Upper lobe of left lung (tissue), 6 donors: ENCODE data around the gene CDAN1. TPM values are rescaled to one million over a fixed set of nuclear protein-coding genes. Genes with fewer than 3 reads are reported as not detected.

Experiments
- ATAC-seq, 2 donors: fragments of 200-7000 bp; cut with Tn5 transposase; one replicate each; pipeline ENCODE4 v1.9.1; 2022; ENCODE audit warnings: mild to moderate bottlenecking in 2 of 2, moderate library complexity in 2 of 2; ENCODE audit not compliant: low FRiP score in 2 of 2
- DNase-seq, 2 donors: peaks; one replicate each; pipeline ENCODE4 v3.0.0-alpha.2; 2019 to 2020
- H3K27ac ChIP-seq, 4 donors: fragments of 200-600 bp; sonication (generic); one replicate each; pipeline ENCODE4 v1.5.1; 2016 to 2019
- H3K27me3 ChIP-seq, 4 donors: fragments of 200-600 bp; sonication (generic); one replicate each; pipeline ENCODE4 v1.5.1; 2017 to 2019
- H3K36me3 ChIP-seq, 4 donors: fragments of 200-600 bp; sonication (generic); one replicate each; pipeline ENCODE4 v1.5.1; 2016 to 2019
- H3K4me1 ChIP-seq, 4 donors: fragments of 200-600 bp; sonication (generic); one replicate each; pipeline ENCODE4 v1.5.1; 2018 to 2019
- H3K4me3 ChIP-seq, 4 donors: fragments of 200-600 bp; sonication (generic); one replicate each; pipeline ENCODE4 v1.5.1; 2017 to 2019; ENCODE audit warnings: mild to moderate bottlenecking in 2 of 4, moderate library complexity in 1 of 4
- H3K9me3 ChIP-seq, 4 donors: fragments of 200-600 bp; sonication (generic); one replicate each; pipeline ENCODE4 v1.5.1; 2018 to 2019
- EP300 ChIP-seq, 4 donors: sonication (generic); formaldehyde crosslinking; IDR thresholded peaks; one replicate each; pipeline ENCODE4 v1.5.1; 2017; ENCODE audit warnings: antibody characterized with exemption in 4 of 4, control low read depth in 2 of 4
- POLR2A ChIP-seq, 4 donors: fragments of 450-650 bp; IDR thresholded peaks; one replicate each; pipeline ENCODE4 v1.5.1; 2016 to 2017; ENCODE audit warnings: antibody characterized with exemption in 4 of 4, mild to moderate bottlenecking in 2 of 4
- POLR2AphosphoS5 ChIP-seq, 2 donors: sonication (generic); formaldehyde crosslinking; IDR thresholded peaks; one replicate each; pipeline ENCODE4 v1.5.1; 2017; ENCODE audit warnings: antibody characterized with exemption in 2 of 2
- WGBS, 2 donors: methylation state at CpG; one replicate each; pipeline ENCODE4 v1.1.5; 2017 to 2018; 5-methylcytosine and 5-hydroxymethylcytosine counted together
- total RNA-seq, 6 donors: library from RNA; depleted of rRNA in 4 of 6; stranded (reverse); fragments of >200 nt in 4 of 6; gene quantifications; one replicate each; pipeline versions ENCODE4 v1.1.0 to v1.2.1, GENCODE V29; 2016 to 2021
- TF ChIP-seq, protein P1 (sequence below), 6 experiments: fragments of 450-650 bp in 4 of 6; fragments of 200-600 bp in 2 of 6; sonication (generic) in 2 of 6; IDR thresholded peaks; one replicate each; pipeline ENCODE4 v1.5.1; 2016 to 2019; ENCODE audit warnings: antibody characterized with exemption in 6 of 6
- donor health status: DM: no; HTN: no; CAD: no; lungs with moderate emphysema.
- donor health status: DM: no; HTN: yes; CAD: no; lungs with severe emphysema.

The CDAN1 gene
- total RNA-seq, 6 donors from 2014 or later, result 9.1 to 30.4 (median 12.6) TPM

DNA sequence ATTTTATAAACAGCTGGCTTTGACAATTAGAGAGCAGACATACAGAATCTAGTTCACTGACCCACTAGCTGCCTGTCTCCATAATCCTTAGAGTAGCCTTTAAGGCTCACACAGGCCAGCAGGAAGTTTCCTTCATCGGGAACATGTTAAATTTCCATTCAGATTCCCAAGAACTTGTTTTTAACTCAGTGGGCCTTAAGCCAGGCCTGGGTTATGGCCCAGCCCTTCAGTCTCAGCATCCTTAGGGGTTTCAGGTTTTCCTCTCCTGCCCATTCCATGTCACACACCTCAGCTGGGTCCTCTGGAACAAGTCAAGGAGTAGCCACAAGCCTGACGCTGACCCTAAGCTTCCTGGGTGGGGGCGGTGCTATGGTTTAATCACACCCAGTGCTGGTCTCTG lies 15.0 kb downstream of the CDAN1 start:
- WGBS, 2 donors, result 75 to 81% methylated on average over 3 of the region's 3 CpGs
- Histone ChIP-seq H3K36me3 (peaks cover 9 to 96% (median 57%) of the 10 kb centered on the region in 4 donors), H3K9me3 (no peaks in the 10 kb centered on the region), H3K4me1 (no peaks in the 10 kb centered on the region), H3K4me3 (no peak overlapping the region), H3K27ac (no peak overlapping the region), H3K27me3 (no peaks in the 10 kb centered on the region)
- ATAC-seq (no peak), DNase-seq (no peak)
- TF ChIP-seq POLR2AphosphoS5 (IDR thresholded peaks at IDR 0.05) (no peak), POLR2A (IDR thresholded peaks at IDR 0.05) (no peak), EP300 (IDR thresholded peaks at IDR 0.05) (no peak)
- TF ChIP-seq, protein P1, sequence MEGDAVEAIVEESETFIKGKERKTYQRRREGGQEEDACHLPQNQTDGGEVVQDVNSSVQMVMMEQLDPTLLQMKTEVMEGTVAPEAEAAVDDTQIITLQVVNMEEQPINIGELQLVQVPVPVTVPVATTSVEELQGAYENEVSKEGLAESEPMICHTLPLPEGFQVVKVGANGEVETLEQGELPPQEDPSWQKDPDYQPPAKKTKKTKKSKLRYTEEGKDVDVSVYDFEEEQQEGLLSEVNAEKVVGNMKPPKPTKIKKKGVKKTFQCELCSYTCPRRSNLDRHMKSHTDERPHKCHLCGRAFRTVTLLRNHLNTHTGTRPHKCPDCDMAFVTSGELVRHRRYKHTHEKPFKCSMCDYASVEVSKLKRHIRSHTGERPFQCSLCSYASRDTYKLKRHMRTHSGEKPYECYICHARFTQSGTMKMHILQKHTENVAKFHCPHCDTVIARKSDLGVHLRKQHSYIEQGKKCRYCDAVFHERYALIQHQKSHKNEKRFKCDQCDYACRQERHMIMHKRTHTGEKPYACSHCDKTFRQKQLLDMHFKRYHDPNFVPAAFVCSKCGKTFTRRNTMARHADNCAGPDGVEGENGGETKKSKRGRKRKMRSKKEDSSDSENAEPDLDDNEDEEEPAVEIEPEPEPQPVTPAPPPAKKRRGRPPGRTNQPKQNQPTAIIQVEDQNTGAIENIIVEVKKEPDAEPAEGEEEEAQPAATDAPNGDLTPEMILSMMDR (IDR thresholded peaks at IDR 0.05), result no peak

DNA sequence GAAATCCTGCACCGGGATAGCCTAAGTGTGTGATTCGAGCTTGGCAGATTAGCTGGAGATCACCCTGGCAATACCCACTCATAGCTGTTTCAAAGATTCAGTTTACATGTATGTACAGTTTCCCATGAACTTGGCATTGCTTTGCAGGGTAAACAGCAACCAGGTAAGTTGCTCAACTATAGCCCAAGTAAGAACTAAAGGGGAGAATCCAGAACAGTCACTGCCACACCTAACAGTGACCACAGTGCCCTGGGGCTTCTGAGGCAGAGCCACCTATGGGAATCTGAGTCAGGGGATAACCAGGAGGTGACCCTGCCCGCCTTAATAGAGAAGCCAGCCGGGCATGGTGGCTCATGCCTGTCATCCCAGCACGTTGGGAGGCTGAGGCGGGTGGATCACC lies 15.9 kb downstream of the CDAN1 start:
- TF ChIP-seq, protein P1 (IDR thresholded peaks at IDR 0.05), result no peak
- TF ChIP-seq EP300 (IDR thresholded peaks at IDR 0.05), result no peak
- TF ChIP-seq POLR2AphosphoS5 (IDR thresholded peaks at IDR 0.05), result no peak
- TF ChIP-seq POLR2A (IDR thresholded peaks at IDR 0.05), result no peak
- ATAC-seq, result no peak
- Histone ChIP-seq H3K27ac (no peak overlapping the region), H3K4me3 (no peak overlapping the region), H3K36me3 (peaks cover 9 to 87% (median 50%) of the 10 kb centered on the region in 4 donors), H3K9me3 (no peaks in the 10 kb centered on the region), H3K4me1 (no peaks in the 10 kb centered on the region), H3K27me3 (no peaks in the 10 kb centered on the region)
- DNase-seq, result no peak
- WGBS, 2 donors, result 69 to 88% methylated on average over 5 to 6 of the region's 6 CpGs

DNA sequence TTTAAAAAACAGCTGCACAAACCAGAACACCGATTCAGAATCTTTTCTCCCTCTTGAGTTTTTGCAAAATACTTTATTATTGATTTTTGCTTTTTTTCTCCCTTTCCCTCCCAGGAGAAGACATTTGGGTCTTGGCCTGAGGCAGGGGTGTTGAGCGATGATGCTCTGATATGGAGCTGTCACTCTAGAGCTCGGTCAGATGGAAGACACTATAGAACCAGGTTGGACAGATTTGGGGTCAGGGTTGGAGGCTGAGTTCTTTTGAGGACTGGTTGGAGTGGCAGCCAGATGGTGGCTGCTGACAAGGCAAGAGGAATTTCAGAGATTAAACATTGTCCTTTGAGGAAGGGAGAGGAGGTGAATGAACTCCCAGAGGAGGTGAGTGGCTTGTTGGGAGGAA lies 16.9 kb downstream of the CDAN1 start:
- no peak for TF ChIP-seq POLR2AphosphoS5 (IDR thresholded peaks at IDR 0.05)
- no peak for TF ChIP-seq EP300 (IDR thresholded peaks at IDR 0.05)
- no peak for TF ChIP-seq POLR2A (IDR thresholded peaks at IDR 0.05)
- TF ChIP-seq, protein P1 (IDR thresholded peaks at IDR 0.05), result no peak
- peaks cover 4 to 77% (median 43%) of the 10 kb centered on the region in 4 donors for H3K36me3 ChIP-seq
- H3K9me3 ChIP-seq, result no peaks in the 10 kb centered on the region
- 97 to 98% methylated on average over 3 of the region's 3 CpGs for whole genome bisulfite sequencing, 2 donors
- ATAC-seq, result no peak
- no peaks in the 10 kb centered on the region for H3K27me3 ChIP-seq
- DNase-seq, result no peak
- no peak overlapping the region for H3K4me3 ChIP-seq
- peaks cover 3 to 4% (median 3%) of the 10 kb centered on the region in 4 donors for H3K4me1 ChIP-seq
- no peak overlapping the region for H3K27ac ChIP-seq

DNA sequence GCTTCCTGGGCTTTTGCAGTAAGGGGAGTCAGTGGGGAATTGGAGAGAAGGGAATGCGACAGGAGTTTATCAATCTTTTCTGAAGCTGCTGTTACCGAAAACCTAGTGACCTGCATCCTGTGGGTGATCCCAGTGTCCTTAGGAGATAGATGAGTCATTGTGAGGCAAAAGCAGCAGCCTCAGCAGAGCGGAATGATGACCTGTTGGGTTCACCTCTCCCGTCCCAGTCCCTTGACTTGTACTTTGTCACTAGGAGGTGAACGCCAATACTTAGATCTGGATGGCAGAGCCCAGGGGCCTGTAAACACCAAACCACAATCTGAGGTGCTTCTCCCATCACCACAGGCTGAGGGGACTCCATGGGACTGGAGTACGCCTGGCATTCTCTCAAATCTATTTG lies 17.9 kb downstream of the CDAN1 start:
- DNase-seq (no peak), ATAC-seq (no peak)
- Histone ChIP-seq H3K36me3 (peaks cover 3 to 67% (median 34%) of the 10 kb centered on the region in 4 donors), H3K4me1 (peaks cover 5 to 11% (median 6%) of the 10 kb centered on the region in 4 donors), H3K9me3 (no peaks in the 10 kb centered on the region), H3K27me3 (no peaks in the 10 kb centered on the region), H3K27ac (no peak overlapping the region), H3K4me3 (no peak overlapping the region)
- 92 to 98% methylated on average over 6 of the region's 6 CpGs for WGBS, 2 donors
- no peak for TF ChIP-seq POLR2AphosphoS5 (IDR thresholded peaks at IDR 0.05)
- TF ChIP-seq POLR2A (IDR thresholded peaks at IDR 0.05), result no peak
- no peak for TF ChIP-seq EP300 (IDR thresholded peaks at IDR 0.05)
- TF ChIP-seq, protein P1 (IDR thresholded peaks at IDR 0.05), result no peak

DNA sequence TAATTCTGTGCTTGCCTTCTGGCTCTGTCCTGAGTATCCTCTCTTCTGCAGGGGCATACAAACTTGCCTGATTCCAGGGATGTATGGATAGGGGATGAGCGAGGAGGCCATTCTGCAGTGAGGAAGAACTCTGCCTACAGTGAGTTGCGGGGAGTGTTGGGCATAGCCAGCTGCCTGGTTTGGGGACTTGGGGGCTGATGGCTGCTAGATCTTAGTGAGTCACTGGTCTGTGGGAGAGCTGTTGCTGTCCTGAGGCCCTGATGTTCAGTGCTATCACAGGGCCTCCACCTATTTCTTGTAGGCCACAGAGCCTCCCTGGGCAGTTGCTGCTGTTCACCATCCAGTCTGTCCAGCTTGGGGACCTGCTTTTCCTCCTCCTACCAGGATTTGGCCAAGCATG lies 20.3 kb downstream of the CDAN1 start:
- TF ChIP-seq, protein P1 (IDR thresholded peaks at IDR 0.05), result no peak
- TF ChIP-seq POLR2AphosphoS5 (IDR thresholded peaks at IDR 0.05), result no peak
- TF ChIP-seq EP300 (IDR thresholded peaks at IDR 0.05), result no peak
- no peak for TF ChIP-seq POLR2A (IDR thresholded peaks at IDR 0.05)
- Histone ChIP-seq H3K4me1 (peaks cover 5 to 11% (median 6%) of the 10 kb centered on the region in 4 donors), H3K9me3 (no peaks in the 10 kb centered on the region), H3K27ac (no peak overlapping the region), H3K36me3 (peaks cover 0 to 44% (median 24%) of the 10 kb centered on the region in 4 donors), H3K4me3 (no peak overlapping the region), H3K27me3 (no peaks in the 10 kb centered on the region)
- ATAC-seq (no peak), DNase-seq (no peak)
- 100% methylated on average over 2 of the region's 2 CpGs for WGBS, 2 donors
